Measurements from ENCODE around the gene DRG2. TPM values are rescaled to one million over a fixed set of nuclear protein-coding genes. Genes with fewer than 3 reads are reported as not detected.

DRG2 gene
- total and polyA plus RNA-seq, 2 of the 8 experiments (the other 6 are each of a cell fraction or from before 2014, with no cell fraction given) = 44.6 to 47.8 TPM

- Histone ChIP-seq H3K36me3 (ENCODE audit: control insufficient read depth in 2 of 4, insufficient read depth in 4 of 4, low read length in 3 of 4) (no peaks in the 10 kb centered on the region), H3K23ac (ENCODE audit: insufficient read length) (no peak overlapping the region), H2BK5ac (ENCODE audit: low read depth, low read length) (no peak overlapping the region), H2BK120ac (replicated peaks; ENCODE audit: low read depth, low read length) (no peak overlapping the region), H2BK15ac (ENCODE audit: low read length) (no peak overlapping the region), H2BK20ac (ENCODE audit: low read length) (no peak overlapping the region), H2BK12ac (ENCODE audit: low read depth, low read length) (no peak overlapping the region), H3K9ac (replicated peaks in 1 of 4; ENCODE audit: extremely low read depth in 1 of 4, low read depth in 3 of 4, low read length in 3 of 4) (peak overlapping the region in 2 of 4 experiments; percentile 39 to 53; a peak in 1 of 7 replicates), H3K79me2 (ENCODE audit: control insufficient read depth in 1 of 2, insufficient read depth in 2 of 2, low read length in 2 of 2) (peaks cover 0 to 20% of the 10 kb centered on the region in 2 experiments; a peak in 1 of 4 replicates), H4K5ac (ENCODE audit: insufficient read length, low read depth, low read length) (no peak overlapping the region), H3K56ac (replicated peaks; ENCODE audit: insufficient read length, low read depth, low read length) (no peak overlapping the region), H3K4me1 (replicated peaks in 1 of 4; ENCODE audit: control insufficient read depth in 3 of 4, insufficient read depth in 4 of 4, low read length in 3 of 4) (peaks cover 0 to 4% (median 3%) of the 10 kb centered on the region in 4 experiments), H3K4me3 (ENCODE audit: extremely low read depth in 1 of 4, insufficient read depth in 2 of 4, low read depth in 3 of 4, low read length in 4 of 4) (peak overlapping the region; percentile 60 to 95 (median 86)), H3K14ac (ENCODE audit: insufficient read length) (no peak overlapping the region), H4K8ac (ENCODE audit: extremely low read depth, insufficient read depth, low read length) (no peak overlapping the region), H3K4ac (replicated peaks; ENCODE audit: insufficient read length, low read depth, low read length) (no peak overlapping the region), H3K27ac (ENCODE audit: low read depth, low read length) (no peak overlapping the region), H2AFZ (ENCODE audit: low read length) (no peak overlapping the region; the same call in 1 of the 2 replicates), H4K20me1 (replicated peaks in 1 of 2; ENCODE audit: control insufficient read depth in 1 of 2, insufficient read depth in 2 of 2, low read length in 2 of 2) (peaks cover 4 to 5% of the 10 kb centered on the region in 2 experiments), H3K4me2 (ENCODE audit: insufficient read depth in 1 of 2, low read depth in 2 of 2, low read length in 2 of 2) (peak overlapping the region; percentile 71 to 84), H4K91ac (replicated peaks; ENCODE audit: insufficient read length, low read length) (no peak overlapping the region), H3K79me1 (ENCODE audit: low read depth, low read length) (peaks cover 3% of the 10 kb centered on the region; the same call in 1 of the 2 replicates), H3K23me2 (ENCODE audit: low read depth, low read length) (peaks cover 7% of the 10 kb centered on the region), H2AK5ac (ENCODE audit: low read depth, low read length) (no peak overlapping the region), H3K18ac (ENCODE audit: extremely low read depth, low read length) (no peak overlapping the region), H3K27me3 (replicated peaks in 1 of 4; ENCODE audit: control insufficient read depth in 3 of 4, extremely low read depth in 1 of 4, insufficient read depth in 3 of 4, low read length in 3 of 4) (peaks cover 0 to 6% (median 3%) of the 10 kb centered on the region in 4 experiments; a peak in 2 of 7 replicates), H3K9me3 (ENCODE audit: insufficient read depth in 2 of 2, low read depth in 1 of 2, low read length in 1 of 2) (no peaks in the 10 kb centered on the region)
- no peak for FAIRE-seq
- 56% methylated on average over 6 of the region's 6 CpGs; no CpG with 5 or more reads in 1 of the 2 experiments for WGBS, 2 experiments (ENCODE audit: extremely low coverage in 1 of 2, insufficient coverage in 1 of 2, insufficient read length in 1 of 2, insufficient replicate concordance in 2 of 2, low coverage in 1 of 2, low lambda C conversion rate in 2 of 2, missing lambda C conversion rate in 1 of 2)
- ChIA-PET CTCF (ENCODE audit: partially characterized antibody) (interaction anchor here (0.8 kb wide), 1 partner anchor 46 kb away, joined by 4 read pairs; no protein-coding TSS in a partner anchor), POLR2A (ENCODE audit: partially characterized antibody) (no interaction called here)
- peak in 1 of 2 experiments; percentile 50 for DNase-seq (ENCODE audit: low read depth in 1 of 2, low spot score in 2 of 2)
- no peak for TF ChIP-seq RFX5 (IDR thresholded peaks at IDR 0.05; ENCODE audit: borderline replicate concordance, low read depth, low read length)
- TF ChIP-seq JUND (IDR thresholded peaks at IDR 0.05; ENCODE audit: low read length) = no peak
- TF ChIP-seq SP1 (IDR thresholded peaks at IDR 0.05; ENCODE audit: low read depth, low read length) = no peak
- no peak for TF ChIP-seq CEBPB (IDR thresholded peaks at IDR 0.05; ENCODE audit: low read depth, low read length)
- TF ChIP-seq JUN (IDR thresholded peaks at IDR 0.05; ENCODE audit: low read depth, low read length) = no peak
- no peak for TF ChIP-seq RXRA (IDR thresholded peaks at IDR 0.05; ENCODE audit: insufficient read depth, low read depth, low read length)
- TF ChIP-seq MAFK (IDR thresholded peaks at IDR 0.05; ENCODE audit: low read depth, low read length) = no peak
- no peak for TF ChIP-seq BACH1 (IDR thresholded peaks at IDR 0.05; ENCODE audit: low read length)
- no peak for TF ChIP-seq SUZ12 (IDR thresholded peaks at IDR 0.05; ENCODE audit: low read length)
- TF ChIP-seq RNF2 (IDR thresholded peaks at IDR 0.05; ENCODE audit: borderline replicate concordance, low read depth, low read length, missing control alignments, poor library complexity, severe bottlenecking) = no peak
- TF ChIP-seq ATF2 (IDR thresholded peaks at IDR 0.05; ENCODE audit: low read length) = no peak
- TF ChIP-seq SP4 (IDR thresholded peaks at IDR 0.05; ENCODE audit: low read length) = no peak
Observed at GRCh38 chr17:18040261-18040858, 47.4 kb upstream of the DRG2 start.
